ENCODE results near the gene DNAJB6.

DNA sequence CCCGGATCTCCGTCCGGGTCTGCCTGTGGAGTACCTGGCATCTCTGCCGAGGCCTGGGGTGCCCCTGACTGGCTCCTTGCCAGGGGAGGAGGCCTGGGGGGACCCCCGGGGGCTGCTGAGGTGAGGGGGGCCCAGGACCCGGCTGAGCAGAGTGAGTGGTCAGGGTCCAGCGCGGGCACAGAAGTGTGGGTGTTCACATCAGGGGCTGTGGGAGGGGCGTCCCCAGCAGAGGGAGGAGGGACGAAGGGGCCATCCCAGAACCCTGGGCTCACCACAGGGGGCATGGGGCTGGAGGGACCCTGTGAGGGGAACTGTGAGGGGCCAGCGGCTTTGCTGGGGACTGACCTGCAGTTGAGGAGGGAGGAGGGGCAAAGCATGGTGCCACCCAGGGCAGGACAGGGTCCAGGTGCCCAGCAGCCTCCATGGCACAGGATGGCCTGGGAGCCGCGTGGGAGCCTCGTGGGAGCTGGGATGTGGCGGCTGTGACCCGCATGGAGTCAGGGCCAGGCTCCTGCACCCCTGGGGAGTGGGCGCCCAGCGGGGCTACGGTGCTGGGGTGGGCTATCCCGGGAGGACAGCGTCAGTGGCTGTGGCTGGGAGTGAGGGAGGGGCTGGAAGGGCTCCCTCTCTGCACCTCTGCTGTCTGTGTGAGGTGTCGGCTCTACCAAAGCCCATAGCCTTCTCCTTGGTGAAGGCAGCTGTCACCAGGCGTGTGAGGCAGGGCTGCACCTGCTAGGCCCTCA, 91.2 kb downstream of the DNAJB6 start:
- TF ChIP-seq, protein P1, sequence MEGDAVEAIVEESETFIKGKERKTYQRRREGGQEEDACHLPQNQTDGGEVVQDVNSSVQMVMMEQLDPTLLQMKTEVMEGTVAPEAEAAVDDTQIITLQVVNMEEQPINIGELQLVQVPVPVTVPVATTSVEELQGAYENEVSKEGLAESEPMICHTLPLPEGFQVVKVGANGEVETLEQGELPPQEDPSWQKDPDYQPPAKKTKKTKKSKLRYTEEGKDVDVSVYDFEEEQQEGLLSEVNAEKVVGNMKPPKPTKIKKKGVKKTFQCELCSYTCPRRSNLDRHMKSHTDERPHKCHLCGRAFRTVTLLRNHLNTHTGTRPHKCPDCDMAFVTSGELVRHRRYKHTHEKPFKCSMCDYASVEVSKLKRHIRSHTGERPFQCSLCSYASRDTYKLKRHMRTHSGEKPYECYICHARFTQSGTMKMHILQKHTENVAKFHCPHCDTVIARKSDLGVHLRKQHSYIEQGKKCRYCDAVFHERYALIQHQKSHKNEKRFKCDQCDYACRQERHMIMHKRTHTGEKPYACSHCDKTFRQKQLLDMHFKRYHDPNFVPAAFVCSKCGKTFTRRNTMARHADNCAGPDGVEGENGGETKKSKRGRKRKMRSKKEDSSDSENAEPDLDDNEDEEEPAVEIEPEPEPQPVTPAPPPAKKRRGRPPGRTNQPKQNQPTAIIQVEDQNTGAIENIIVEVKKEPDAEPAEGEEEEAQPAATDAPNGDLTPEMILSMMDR (IDR thresholded peaks at IDR 0.05; ENCODE audit: low read depth, low read length): no peak
- no peak for TF ChIP-seq EZH2phosphoT487 (IDR thresholded peaks at IDR 0.05; ENCODE audit: low read depth)
